Suppressor macrophage treated with lipopolysaccharide for 4 hours (primary cell): Measurements from ENCODE around the gene IRAK4.
"Not testable (repeated sequence)": the region's sequence is repeated elsewhere in the genome, so short reads cannot be mapped to it uniquely, and the experiment has no call there.

Experiments
- DNase-seq: peaks from one replicate; pipeline ENCODE4 v3.0.0-alpha.2; 2020

The IRAK4 gene

GRCh38 chr12:43758728-43759563 lies at the start of gene IRAK4, which contains the start of gene PUS7L:
Gene IRAK4, plus strand, starts transcription at chr12:43758951. Its CDS starts 9,161 bp downstream, at chr12:43768112.
Gene PUS7L, minus strand, starts transcription at chr12:43758790. Its CDS starts 3,545 bp downstream, at chr12:43755245.
- DNase-seq, result peak; percentile 99

GRCh38 chr12:43711348-43711747 lies 47.4 kb upstream of the IRAK4 start:
- DNase-seq, result no peak

GRCh38 chr12:43722621-43723020 lies 36.1 kb upstream of the IRAK4 start:
- no peak for DNase-seq

GRCh38 chr12:43723134-43723533 lies 35.6 kb upstream of the IRAK4 start:
- no peak for DNase-seq

GRCh38 chr12:43728117-43728516 lies 30.6 kb upstream of the IRAK4 start:
- peak; percentile 14 for DNase-seq

- no peak for DNase-seq
These were observed 30.1 kb upstream of the IRAK4 start for GRCh38 chr12:43728698-43729097.

GRCh38 chr12:43730283-43730682 lies 28.5 kb upstream of the IRAK4 start:
- DNase-seq, result no peak

GRCh38 chr12:43733687-43734086 lies 25.1 kb upstream of the IRAK4 start:
- DNase-seq, result no peak

GRCh38 chr12:43736927-43737440 lies 21.8 kb upstream of the IRAK4 start:
- no peak for DNase-seq

- DNase-seq, result no peak
These were observed 21.1 kb upstream of the IRAK4 start for GRCh38 chr12:43737646-43738045.

- DNase-seq, result no peak
These were observed 18.1 kb upstream of the IRAK4 start for GRCh38 chr12:43740511-43741100.

GRCh38 chr12:43742106-43742505 lies 16.6 kb upstream of the IRAK4 start:
- no peak for DNase-seq

GRCh38 chr12:43744826-43745225 lies 13.9 kb upstream of the IRAK4 start:
- no peak for DNase-seq

GRCh38 chr12:43749016-43749415 lies 9.7 kb upstream of the IRAK4 start:
- DNase-seq, result no peak

GRCh38 chr12:43750814-43751213 lies 7.9 kb upstream of the IRAK4 start:
- DNase-seq, result no peak

GRCh38 chr12:43751360-43751759 lies 7.4 kb upstream of the IRAK4 start:
- not testable (repeated sequence) for DNase-seq

GRCh38 chr12:43754015-43754414 lies 4.7 kb upstream of the IRAK4 start:
- no peak for DNase-seq

- DNase-seq, result peak; percentile 14
These were observed 464 bp upstream of the IRAK4 start for GRCh38 chr12:43758247-43758727.

GRCh38 chr12:43760396-43760795 lies 1.6 kb downstream of the IRAK4 start:
- no peak for DNase-seq

GRCh38 chr12:43761500-43761899 lies 2.7 kb downstream of the IRAK4 start:
- no peak for DNase-seq

GRCh38 chr12:43762596-43762995 lies 3.8 kb downstream of the IRAK4 start:
- no peak for DNase-seq

- DNase-seq, result no peak
These were observed 5.0 kb downstream of the IRAK4 start for GRCh38 chr12:43763769-43764168.

- DNase-seq, result no peak
These were observed 5.8 kb downstream of the IRAK4 start for GRCh38 chr12:43764528-43764927.

- no peak for DNase-seq
These were observed 7.5 kb downstream of the IRAK4 start for GRCh38 chr12:43766291-43766690.
